Activated effector memory CD4-positive, alpha-beta T cell treated with Interleukin-2 at 50 U/mL for 16 hours (primary cell): ENCODE results near the gene TNIP1.

Source experiments
- DNase-seq: peaks from one replicate; pipeline ENCODE4 v3.0.0-alpha.2; 2020

TNIP1 gene

GRCh38 chr5:151080613-151081430 lies at the start of gene TNIP1:
Gene TNIP1 (minus strand): TSS chr5:151081034. CDS start chr5:151065095, 15,939 bp downstream.
- peak; percentile 93 for DNase-seq

GRCh38 chr5:151130235-151130921 lies 49.5 kb upstream of the TNIP1 start:
- DNase-seq: no peak

GRCh38 chr5:151128817-151129216 lies 48.0 kb upstream of the TNIP1 start:
- no peak for DNase-seq

- DNase-seq: no peak
Measured at GRCh38 chr5:151127926-151128325, 47.1 kb upstream of the TNIP1 start.

- peak; percentile 48 for DNase-seq
Measured at GRCh38 chr5:151126199-151126645, 45.4 kb upstream of the TNIP1 start.

GRCh38 chr5:151125421-151125820 lies 44.6 kb upstream of the TNIP1 start:
- no peak for DNase-seq

GRCh38 chr5:151123897-151124751 lies 43.3 kb upstream of the TNIP1 start:
- no peak for DNase-seq

GRCh38 chr5:151122828-151123227 lies 42.0 kb upstream of the TNIP1 start:
- no peak for DNase-seq

GRCh38 chr5:151121665-151122064 lies 40.8 kb upstream of the TNIP1 start:
- no peak for DNase-seq

GRCh38 chr5:151121095-151121494 lies 40.3 kb upstream of the TNIP1 start:
- no peak for DNase-seq

GRCh38 chr5:151118913-151119575 lies 38.2 kb upstream of the TNIP1 start:
- no peak for DNase-seq

- DNase-seq: peak; percentile 53
Measured at GRCh38 chr5:151115272-151115905, 34.6 kb upstream of the TNIP1 start.

- DNase-seq: no peak
Measured at GRCh38 chr5:151113651-151114050, 32.8 kb upstream of the TNIP1 start.

GRCh38 chr5:151110992-151111391 lies 30.2 kb upstream of the TNIP1 start:
- no peak for DNase-seq

- no peak for DNase-seq
Measured at GRCh38 chr5:151110122-151110681, 29.4 kb upstream of the TNIP1 start.

GRCh38 chr5:151108566-151108965 lies 27.7 kb upstream of the TNIP1 start:
- no peak for DNase-seq

GRCh38 chr5:151107738-151108520 lies 27.1 kb upstream of the TNIP1 start:
- no peak for DNase-seq

GRCh38 chr5:151107084-151107483 lies 26.2 kb upstream of the TNIP1 start:
- no peak for DNase-seq

GRCh38 chr5:151106509-151106908 lies 25.7 kb upstream of the TNIP1 start:
- DNase-seq: no peak

- no peak for DNase-seq
Measured at GRCh38 chr5:151106043-151106442, 25.2 kb upstream of the TNIP1 start.

GRCh38 chr5:151105561-151105960 lies 24.7 kb upstream of the TNIP1 start:
- no peak for DNase-seq
